Measurements from ENCODE around the gene LMBR1. TPM values are rescaled to one million over a fixed set of nuclear protein-coding genes. Genes with fewer than 3 reads are reported as not detected.
A peak's percentile ranks its signal among the peaks of the same experiment; 100 is the strongest.
"Not testable (repeated sequence)": the region's sequence is repeated elsewhere in the genome, so short reads cannot be mapped to it uniquely, and the experiment has no call there.

Gene LMBR1
- total RNA-seq, 1 donor from 2014 or later = 37.6 TPM

DNA sequence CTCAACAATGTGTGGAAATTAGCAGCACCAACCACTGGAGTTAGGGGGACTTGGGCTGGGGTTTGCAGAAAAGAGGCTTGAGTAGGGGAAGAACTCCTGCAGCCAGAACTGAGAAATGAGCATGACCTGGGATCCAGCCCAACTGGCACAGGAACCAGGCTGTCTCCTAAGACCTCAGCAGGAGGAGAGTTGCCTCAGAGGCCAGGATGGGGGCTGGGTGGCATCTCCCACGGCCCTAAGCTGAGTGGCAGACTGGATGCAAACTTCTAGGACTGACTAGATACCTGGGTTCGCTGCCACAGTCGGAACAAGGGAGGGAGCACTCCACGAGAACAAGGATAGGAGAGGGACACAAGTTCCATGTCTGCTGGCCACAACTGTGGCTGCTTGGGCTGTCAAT lies 189.8 kb downstream of the LMBR1 start:
- H3K27ac ChIP-seq (replicated peaks) = no peak overlapping the region
- H3K9me3 ChIP-seq (replicated peaks) = peaks cover 31% of the 10 kb centered on the region
- H3K36me3 ChIP-seq = peaks cover 15% of the 10 kb centered on the region
- no peak overlapping the region for H3K4me3 ChIP-seq
- H3K27me3 ChIP-seq (ENCODE audit: low read depth) = no peaks in the 10 kb centered on the region
- peak; percentile 19 for DNase-seq
- TF ChIP-seq, protein P1, sequence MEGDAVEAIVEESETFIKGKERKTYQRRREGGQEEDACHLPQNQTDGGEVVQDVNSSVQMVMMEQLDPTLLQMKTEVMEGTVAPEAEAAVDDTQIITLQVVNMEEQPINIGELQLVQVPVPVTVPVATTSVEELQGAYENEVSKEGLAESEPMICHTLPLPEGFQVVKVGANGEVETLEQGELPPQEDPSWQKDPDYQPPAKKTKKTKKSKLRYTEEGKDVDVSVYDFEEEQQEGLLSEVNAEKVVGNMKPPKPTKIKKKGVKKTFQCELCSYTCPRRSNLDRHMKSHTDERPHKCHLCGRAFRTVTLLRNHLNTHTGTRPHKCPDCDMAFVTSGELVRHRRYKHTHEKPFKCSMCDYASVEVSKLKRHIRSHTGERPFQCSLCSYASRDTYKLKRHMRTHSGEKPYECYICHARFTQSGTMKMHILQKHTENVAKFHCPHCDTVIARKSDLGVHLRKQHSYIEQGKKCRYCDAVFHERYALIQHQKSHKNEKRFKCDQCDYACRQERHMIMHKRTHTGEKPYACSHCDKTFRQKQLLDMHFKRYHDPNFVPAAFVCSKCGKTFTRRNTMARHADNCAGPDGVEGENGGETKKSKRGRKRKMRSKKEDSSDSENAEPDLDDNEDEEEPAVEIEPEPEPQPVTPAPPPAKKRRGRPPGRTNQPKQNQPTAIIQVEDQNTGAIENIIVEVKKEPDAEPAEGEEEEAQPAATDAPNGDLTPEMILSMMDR (IDR thresholded peaks at IDR 0.05; ENCODE audit: borderline replicate concordance) = no peak
- peaks cover 17% of the 10 kb centered on the region for H3K4me1 ChIP-seq
- intact Hi-C loops (cut with micrococcal nuclease) = no loop called here

DNA sequence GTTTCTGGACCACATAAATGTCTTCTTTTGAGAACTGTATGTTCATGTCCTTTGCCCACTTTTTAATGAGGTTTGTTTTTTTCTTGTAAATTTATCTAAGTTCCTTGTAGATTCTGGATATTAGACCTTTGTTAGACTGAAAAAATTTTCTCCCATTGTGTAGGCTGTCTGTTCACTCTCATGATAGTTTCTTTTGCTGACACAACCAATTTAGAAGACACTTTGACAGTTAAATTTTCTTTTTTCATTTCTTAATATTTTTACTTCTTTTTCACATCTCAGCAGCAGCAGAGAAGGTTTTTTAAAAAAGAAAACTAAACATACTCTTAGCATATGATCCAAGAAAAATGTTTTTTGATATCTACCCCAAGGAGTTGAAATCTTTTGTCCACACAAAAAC lies 190.6 kb downstream of the LMBR1 start:
- Histone ChIP-seq H3K4me1 (peaks cover 17% of the 10 kb centered on the region), H3K4me3 (no peak overlapping the region), H3K27me3 (ENCODE audit: low read depth) (no peaks in the 10 kb centered on the region), H3K27ac (replicated peaks) (no peak overlapping the region), H3K36me3 (peaks cover 19% of the 10 kb centered on the region), H3K9me3 (replicated peaks) (peaks cover 31% of the 10 kb centered on the region)
- DNase-seq = no peak
- TF ChIP-seq, protein P1 (IDR thresholded peaks at IDR 0.05; ENCODE audit: borderline replicate concordance) = no peak
- intact Hi-C loops (cut with micrococcal nuclease) = no loop called here

DNA sequence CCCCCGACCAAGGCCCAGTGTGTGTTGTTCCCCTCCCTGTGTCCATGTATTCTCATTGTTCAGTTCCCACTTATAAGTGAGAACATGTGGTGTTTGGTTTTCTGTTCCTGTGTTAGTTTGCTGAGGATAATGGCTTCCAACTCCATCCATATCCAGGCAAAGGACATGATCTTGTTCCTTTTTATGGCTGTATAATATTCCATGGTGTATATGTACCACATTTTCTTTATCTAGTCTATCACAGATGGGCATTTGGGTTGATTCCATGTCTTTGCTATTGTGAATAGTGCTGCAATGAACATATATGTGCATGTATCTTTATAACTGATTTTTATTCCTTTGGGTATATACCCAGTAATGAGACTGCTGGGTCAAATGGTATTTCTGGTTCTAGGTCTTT lies 191.2 kb downstream of the LMBR1 start:
- DNase-seq; H3K27me3 ChIP-seq (ENCODE audit: low read depth); H3K27ac ChIP-seq (replicated peaks); intact Hi-C loops (cut with micrococcal nuclease); H3K4me3 ChIP-seq: not testable (repeated sequence)
- peaks cover 24% of the 10 kb centered on the region for H3K36me3 ChIP-seq
- H3K9me3 ChIP-seq (replicated peaks) = peaks cover 31% of the 10 kb centered on the region
- peaks cover 17% of the 10 kb centered on the region for H3K4me1 ChIP-seq

DNA sequence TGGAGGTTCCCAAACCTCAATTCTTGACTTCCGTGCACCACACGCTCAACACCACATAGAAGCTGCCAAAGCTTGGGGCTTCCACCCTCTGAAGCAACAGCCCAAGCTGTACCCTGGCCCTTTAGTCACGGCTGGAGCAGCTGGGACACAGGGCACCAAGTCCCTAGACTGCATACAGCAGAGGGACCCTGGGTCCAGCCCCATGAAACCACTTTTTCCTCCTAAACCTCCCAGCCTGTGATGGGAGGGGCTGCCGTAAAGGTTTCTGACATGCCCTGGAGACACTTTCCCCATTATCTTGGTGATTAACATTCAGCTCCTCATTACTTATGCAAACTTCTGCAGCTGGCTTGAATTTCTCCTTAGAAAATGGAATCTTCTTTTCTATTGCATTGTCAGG lies 194.5 kb downstream of the LMBR1 start:
- H3K4me1 ChIP-seq; intact Hi-C loops (cut with micrococcal nuclease); DNase-seq; H3K27ac ChIP-seq (replicated peaks); H3K27me3 ChIP-seq (ENCODE audit: low read depth); H3K4me3 ChIP-seq: not testable (repeated sequence)
- H3K36me3 ChIP-seq = peaks cover 30% of the 10 kb centered on the region
- peaks cover 35% of the 10 kb centered on the region for H3K9me3 ChIP-seq (replicated peaks)

DNA sequence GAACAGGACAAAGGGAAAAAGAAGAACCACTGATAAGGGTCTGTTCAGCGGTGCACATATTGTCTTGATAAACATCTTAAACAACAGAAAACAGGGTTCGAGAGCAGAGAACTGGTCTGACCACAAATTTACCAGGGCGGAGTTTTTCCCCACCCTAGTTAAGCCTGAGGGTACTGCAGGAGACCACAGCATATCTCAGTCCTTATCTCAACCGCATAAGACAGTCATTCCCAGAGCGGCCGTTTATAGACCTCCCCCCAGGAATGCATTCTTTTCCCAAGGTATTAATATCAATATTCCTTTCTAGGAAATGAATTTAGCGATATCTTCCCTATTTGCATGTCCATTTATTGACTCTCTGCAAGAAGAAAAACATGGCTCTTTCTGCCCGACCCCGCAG lies 195.7 kb downstream of the LMBR1 start:
- not testable (repeated sequence) for H3K27me3 ChIP-seq (ENCODE audit: low read depth)

DNA sequence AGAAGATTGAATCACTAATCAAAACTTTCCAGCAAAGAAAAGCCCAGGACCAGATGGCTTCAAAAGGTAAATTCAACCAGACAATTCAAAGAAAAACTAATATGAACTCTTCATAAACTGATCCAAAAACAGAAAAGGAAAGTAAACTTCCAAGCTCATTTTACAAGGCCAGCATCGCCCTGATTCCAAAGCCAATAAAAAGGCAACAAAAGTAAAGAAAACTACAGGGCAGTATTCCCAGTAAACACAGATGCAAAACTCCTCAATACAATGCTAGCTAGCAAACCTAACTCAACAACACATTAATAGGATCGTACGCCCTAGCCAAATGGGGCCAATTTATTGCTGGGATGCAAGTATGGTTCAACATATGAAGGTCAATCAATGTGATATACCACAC lies 199.4 kb downstream of the LMBR1 start:
- no peaks in the 10 kb centered on the region for H3K4me1 ChIP-seq
- H3K4me3 ChIP-seq = no peak overlapping the region
- intact Hi-C loops (cut with micrococcal nuclease) = no loop called here
- TF ChIP-seq, protein P1 (IDR thresholded peaks at IDR 0.05; ENCODE audit: borderline replicate concordance) = no peak
- peaks cover 21% of the 10 kb centered on the region for H3K36me3 ChIP-seq
- peaks cover 25% of the 10 kb centered on the region for H3K9me3 ChIP-seq (replicated peaks)
- no peak overlapping the region for H3K27ac ChIP-seq (replicated peaks)
- DNase-seq = no peak
- no peaks in the 10 kb centered on the region for H3K27me3 ChIP-seq (ENCODE audit: low read depth)

More for the DNA sequence above, 195.7 kb downstream of the LMBR1 start:
- H3K4me1 ChIP-seq; H3K27ac ChIP-seq (replicated peaks); intact Hi-C loops (cut with micrococcal nuclease); H3K4me3 ChIP-seq; DNase-seq: not testable (repeated sequence)
- Histone ChIP-seq H3K36me3 (peaks cover 30% of the 10 kb centered on the region), H3K9me3 (replicated peaks) (peaks cover 35% of the 10 kb centered on the region)

DNA sequence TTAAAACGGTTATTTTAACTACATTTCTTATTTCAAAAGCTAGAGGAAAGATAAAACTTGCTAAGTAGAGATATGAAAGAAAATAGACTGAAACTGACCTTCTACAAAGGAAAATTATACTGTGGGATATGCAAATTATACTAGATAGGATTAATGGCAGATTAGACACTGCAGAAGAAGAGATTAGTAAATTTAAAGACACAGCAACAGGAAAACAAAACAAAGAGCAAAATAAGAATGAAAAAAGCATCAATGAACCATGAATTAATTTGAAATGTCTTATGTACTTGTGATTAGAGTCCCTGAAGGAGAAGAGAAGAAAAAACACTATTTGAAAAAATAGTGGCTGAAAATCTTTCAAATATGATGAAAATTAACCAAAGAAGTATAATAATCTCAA lies 200.1 kb downstream of the LMBR1 start:
- H3K27me3 ChIP-seq (ENCODE audit: low read depth) = no peaks in the 10 kb centered on the region
- TF ChIP-seq, protein P1 (IDR thresholded peaks at IDR 0.05; ENCODE audit: borderline replicate concordance) = no peak
- intact Hi-C loops (cut with micrococcal nuclease) = no loop called here

More for the DNA sequence above, 200.1 kb downstream of the LMBR1 start:
- Histone ChIP-seq H3K4me1 (no peaks in the 10 kb centered on the region), H3K36me3 (peaks cover 16% of the 10 kb centered on the region), H3K27ac (replicated peaks) (no peak overlapping the region), H3K4me3 (no peak overlapping the region), H3K9me3 (replicated peaks) (peaks cover 17% of the 10 kb centered on the region)
- DNase-seq = no peak
